Measurements from ENCODE around the gene SUSD6. TPM values are rescaled to one million over a fixed set of nuclear protein-coding genes. Genes with fewer than 3 reads are reported as not detected.
"Not testable (repeated sequence)": the region's sequence is repeated elsewhere in the genome, so short reads cannot be mapped to it uniquely, and the experiment has no call there.

Gene SUSD6
- total RNA-seq, 1 experiment from 2014 or later: 32.1 TPM

DNA sequence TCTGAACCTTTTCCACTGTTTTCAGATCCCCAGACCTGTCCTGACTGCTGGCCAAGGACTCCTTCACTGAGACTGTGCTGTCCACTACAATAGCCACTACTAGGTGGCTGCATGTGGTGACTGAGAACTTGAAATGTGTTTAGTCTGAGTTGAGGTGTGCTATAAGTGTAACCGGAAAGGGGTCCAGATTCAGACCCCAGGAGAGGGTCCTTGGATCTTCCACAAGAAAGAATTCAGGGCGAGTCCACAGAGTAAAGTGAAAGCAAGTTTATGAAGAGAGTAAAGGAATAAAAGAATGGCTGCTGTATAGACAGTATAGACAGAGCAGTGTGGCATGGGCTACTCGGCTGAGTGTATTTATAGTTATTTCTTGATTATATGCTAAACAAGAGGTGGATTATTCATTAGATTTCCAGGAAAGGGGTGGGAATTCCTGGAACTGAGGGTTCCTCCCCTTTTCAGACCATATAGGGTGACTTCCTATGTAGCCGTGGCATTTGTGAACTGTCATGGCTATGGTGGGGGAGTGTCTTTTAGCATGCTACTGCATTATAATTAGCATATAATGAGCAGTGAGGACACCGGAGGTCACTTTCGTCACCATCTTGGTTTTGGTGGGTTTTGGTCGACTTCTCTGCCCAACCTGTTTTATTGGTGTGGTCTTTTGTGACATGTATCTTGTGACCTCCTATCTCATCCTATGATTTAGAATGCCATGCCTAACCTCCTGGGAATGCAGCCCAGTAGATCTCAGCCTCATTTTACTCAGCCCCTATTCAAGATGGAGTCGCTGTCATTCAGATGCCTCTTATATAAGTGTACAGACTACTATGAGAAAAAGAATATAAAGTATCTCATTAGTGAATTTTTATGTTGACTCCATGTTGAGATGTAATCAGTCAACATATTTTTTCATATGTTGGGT lies 85.5 kb downstream of the SUSD6 start:
- no peak for DNase-seq (ENCODE audit: unreplicated experiment)
- peaks cover under 1% of the 10 kb centered on the region for H3K36me3 Mint-ChIP-seq (ENCODE audit: insufficient read depth, unreplicated experiment)
- TSS peak; percentile 75 for BruUV-seq (replicated peaks)

DNA sequence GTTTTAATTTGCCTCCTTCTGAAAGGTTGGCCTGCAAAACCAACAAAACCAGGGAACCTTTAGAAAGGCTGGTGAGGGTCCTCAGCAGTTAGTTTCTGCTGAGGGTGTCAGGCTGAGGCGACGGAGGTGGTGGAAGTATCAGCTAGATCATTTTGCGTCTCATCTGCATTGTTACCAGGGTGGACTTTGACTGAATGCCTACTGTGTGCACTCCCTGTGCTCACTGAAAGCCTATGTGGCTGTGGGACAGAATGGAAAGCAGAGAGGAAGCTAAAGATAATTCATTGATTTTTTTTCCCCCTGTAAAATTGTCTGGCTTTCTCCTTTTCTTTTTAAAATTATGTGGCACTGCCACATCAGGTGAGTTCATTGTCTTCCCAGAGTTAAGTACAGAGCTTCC lies 87.2 kb downstream of the SUSD6 start:
- ChIA-PET CTCF (interaction anchor here (0.7 to 1.8 kb wide), 3 partner anchors 9 to 176 kb away, joined by 3 to 4 read pairs (median 4); no protein-coding TSS in a partner anchor), POLR2A (interaction anchor here (0.6 to 1.5 kb wide), 2 partner anchors 15 to 40 kb away, joined by 3 to 6 read pairs; no protein-coding TSS in a partner anchor)
- Mint-ChIP-seq H3K27ac (ENCODE audit: low read depth, unreplicated experiment) (no peak overlapping the region), H3K36me3 (ENCODE audit: insufficient read depth, unreplicated experiment) (peaks cover 12% of the 10 kb centered on the region), H3K4me3 (ENCODE audit: unreplicated experiment) (no peak overlapping the region), H3K4me1 (ENCODE audit: insufficient read depth, unreplicated experiment) (peaks cover 31% of the 10 kb centered on the region), H3K27me3 (ENCODE audit: insufficient read depth, unreplicated experiment) (no peaks in the 10 kb centered on the region), H3K9me3 (ENCODE audit: unreplicated experiment) (no peaks in the 10 kb centered on the region)
- no peak for DNase-seq (ENCODE audit: unreplicated experiment)
- no peak for TF ChIP-seq CTCF (IDR thresholded peaks at IDR 0.05; ENCODE audit: unreplicated experiment)
- BruUV-seq (replicated peaks): no TSS peak
- intact Hi-C loops (cut with micrococcal nuclease): no loop called here

More for the DNA sequence above, 85.5 kb downstream of the SUSD6 start:
- no peak for TF ChIP-seq CTCF (IDR thresholded peaks at IDR 0.05; ENCODE audit: unreplicated experiment)
- Mint-ChIP-seq H3K4me1 (ENCODE audit: insufficient read depth, unreplicated experiment) (peaks cover 31% of the 10 kb centered on the region), H3K27me3 (ENCODE audit: insufficient read depth, unreplicated experiment) (no peaks in the 10 kb centered on the region), H3K9me3 (ENCODE audit: unreplicated experiment) (no peaks in the 10 kb centered on the region), H3K27ac (ENCODE audit: low read depth, unreplicated experiment) (peak overlapping the region; percentile 44), H3K4me3 (ENCODE audit: unreplicated experiment) (no peak overlapping the region)
- intact Hi-C loops (cut with micrococcal nuclease): no loop called here
- ChIA-PET CTCF (interaction anchor here (0.6 to 0.7 kb wide), 2 partner anchors 19 to 100 kb away, joined by 3 read pairs; no protein-coding TSS in a partner anchor), POLR2A (interaction anchor here (1.1 kb wide), 1 partner anchor 16 kb away, joined by 3 read pairs; no protein-coding TSS in a partner anchor)

DNA sequence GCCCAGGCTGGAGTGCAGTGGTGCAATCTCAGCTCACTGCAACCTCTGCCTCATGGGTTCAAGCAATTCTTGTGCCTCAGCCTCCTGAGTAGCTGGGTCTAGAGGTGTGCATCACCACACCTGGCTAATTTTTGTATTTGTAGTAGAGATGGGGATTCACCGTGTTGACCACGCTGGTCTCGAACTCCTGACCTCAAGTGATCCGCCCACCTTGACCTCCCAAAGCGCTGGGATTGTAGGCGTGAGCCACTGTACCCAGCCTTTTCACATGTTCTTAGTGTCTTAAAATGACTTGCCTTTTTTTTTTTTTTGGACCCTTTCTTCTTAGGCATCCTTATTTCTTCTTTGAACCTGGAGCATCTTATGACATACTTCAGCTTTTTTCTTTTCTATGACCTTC lies 87.8 kb downstream of the SUSD6 start:
- BruUV-seq (replicated peaks); H3K27me3 Mint-ChIP-seq (ENCODE audit: insufficient read depth, unreplicated experiment); DNase-seq (ENCODE audit: unreplicated experiment); H3K27ac Mint-ChIP-seq (ENCODE audit: low read depth, unreplicated experiment); intact Hi-C loops (cut with micrococcal nuclease); H3K9me3 Mint-ChIP-seq (ENCODE audit: unreplicated experiment); H3K4me3 Mint-ChIP-seq (ENCODE audit: unreplicated experiment): not testable (repeated sequence)
- Mint-ChIP-seq H3K36me3 (ENCODE audit: insufficient read depth, unreplicated experiment) (peaks cover 18% of the 10 kb centered on the region), H3K4me1 (ENCODE audit: insufficient read depth, unreplicated experiment) (peaks cover 25% of the 10 kb centered on the region)
- CTCF ChIA-PET: interaction anchor here (0.7 to 1.8 kb wide), 4 partner anchors 10 to 175 kb away, joined by 3 to 5 read pairs (median 4); no protein-coding TSS in a partner anchor
- POLR2A ChIA-PET: interaction anchor here (0.6 to 1.5 kb wide), 2 partner anchors 14 to 41 kb away, joined by 3 to 6 read pairs; no protein-coding TSS in a partner anchor

- Mint-ChIP-seq H3K9me3 (ENCODE audit: unreplicated experiment) (no peaks in the 10 kb centered on the region), H3K36me3 (ENCODE audit: insufficient read depth, unreplicated experiment) (peaks cover 23% of the 10 kb centered on the region), H3K27ac (ENCODE audit: low read depth, unreplicated experiment) (no peak overlapping the region), H3K27me3 (ENCODE audit: insufficient read depth, unreplicated experiment) (no peaks in the 10 kb centered on the region), H3K4me3 (ENCODE audit: unreplicated experiment) (no peak overlapping the region), H3K4me1 (ENCODE audit: insufficient read depth, unreplicated experiment) (peaks cover 23% of the 10 kb centered on the region)
- DNase-seq (ENCODE audit: unreplicated experiment): no peak
- intact Hi-C loops (cut with micrococcal nuclease): no loop called here
- POLR2A ChIA-PET: interaction anchor here (1.5 kb wide), 1 partner anchor 14 kb away, joined by 6 read pairs; no protein-coding TSS in a partner anchor
- no TSS peak for BruUV-seq (replicated peaks)
- CTCF ChIA-PET: interaction anchor here (0.5 to 1.6 kb wide), 5 partner anchors 12 to 509 kb away, joined by 3 to 5 read pairs (median 3); partner anchors contain the start of gene SUSD6
- no peak for TF ChIP-seq CTCF (IDR thresholded peaks at IDR 0.05; ENCODE audit: unreplicated experiment)
Observed at GRCh38 chr14:69699748-69700303, 88.4 kb downstream of the SUSD6 start.
